HG02870 (cell line): Measurements from ENCODE around the gene SUZ12.
"Not testable (repeated sequence)": the region's sequence is repeated elsewhere in the genome, so short reads cannot be mapped to it uniquely, and the experiment has no call there.

ENCODE experiments used
- ATAC-seq: cut with Tn5 transposase; IDR thresholded peaks from one replicate; pipeline ENCODE4 v1.9.1; 2021; ENCODE audit warnings: mild to moderate bottlenecking, moderate library complexity; ENCODE audit not compliant: unreplicated experiment

SUZ12 gene

DNA sequence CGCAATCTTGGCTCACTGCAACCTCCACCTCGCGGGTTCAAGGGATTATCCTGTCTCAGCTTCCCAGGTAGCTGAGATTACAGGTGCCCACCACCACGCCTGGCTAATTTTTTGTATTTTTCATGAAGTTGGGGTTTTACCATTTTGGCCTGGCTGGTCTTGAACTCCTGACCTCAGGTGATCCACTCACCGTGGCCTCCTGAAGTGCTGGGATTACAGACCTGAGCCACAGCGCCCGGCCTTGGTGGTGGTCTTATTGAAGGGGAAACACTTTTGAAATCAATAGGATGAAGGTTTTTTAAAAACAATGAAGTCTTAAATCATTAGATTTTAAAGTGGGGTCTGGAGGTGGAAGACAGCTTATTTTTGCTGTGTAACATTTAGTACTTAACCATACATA lies 5.6 kb downstream of the SUZ12 start:
- ATAC-seq, result not testable (repeated sequence)

DNA sequence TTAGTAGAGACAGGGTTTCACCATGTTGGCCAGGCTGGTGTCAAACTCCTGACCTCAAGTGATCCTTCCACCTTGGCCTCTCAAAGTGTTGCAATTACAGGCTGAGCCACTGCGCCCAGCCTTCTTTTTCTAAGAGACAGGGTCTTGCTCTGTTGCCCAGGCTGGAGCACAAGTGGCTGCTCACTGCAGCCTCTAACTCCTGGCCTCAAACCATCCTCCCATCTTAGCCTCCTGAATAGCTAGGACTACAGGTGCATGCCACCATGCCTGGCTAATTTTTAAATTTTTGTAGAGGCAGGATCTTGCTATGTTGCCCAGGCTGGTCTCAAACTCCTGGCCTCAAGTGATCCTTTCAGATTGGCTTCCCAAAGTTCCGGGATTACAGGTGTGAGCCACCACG lies 15.1 kb downstream of the SUZ12 start:
- not testable (repeated sequence) for ATAC-seq

DNA sequence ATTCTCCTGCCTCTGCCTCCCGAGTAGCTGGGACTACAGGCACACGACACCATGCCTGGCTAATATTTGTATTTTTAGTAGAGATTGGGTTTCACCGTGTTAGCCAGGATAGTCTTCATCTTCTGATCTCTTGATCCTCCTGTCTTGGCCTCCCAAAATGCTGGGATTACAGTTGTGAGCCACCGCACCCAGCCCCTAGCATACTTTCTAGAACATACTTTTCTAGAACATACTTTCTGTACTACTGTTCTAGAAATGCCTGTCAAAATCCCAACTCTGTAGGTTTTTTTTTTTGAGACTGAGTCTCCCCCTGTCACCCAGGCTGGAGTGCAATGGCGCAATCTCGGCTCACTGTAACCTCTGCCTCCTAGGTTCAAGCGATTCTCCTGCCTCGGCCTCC lies 27.3 kb downstream of the SUZ12 start:
- not testable (repeated sequence) for ATAC-seq

GRCh38 chr17:31967648-31968047 lies 30.8 kb downstream of the SUZ12 start:
- no peak for ATAC-seq

- ATAC-seq, result not testable (repeated sequence)
Observed at GRCh38 chr17:31970416-31970815, 33.6 kb downstream of the SUZ12 start.

- not testable (repeated sequence) for ATAC-seq
Observed at GRCh38 chr17:31974269-31975071, 37.7 kb downstream of the SUZ12 start.

GRCh38 chr17:31975391-31975790 lies 38.6 kb downstream of the SUZ12 start:
- ATAC-seq, result not testable (repeated sequence)

GRCh38 chr17:31991821-31992220 lies 55.0 kb downstream of the SUZ12 start:
- not testable (repeated sequence) for ATAC-seq

DNA sequence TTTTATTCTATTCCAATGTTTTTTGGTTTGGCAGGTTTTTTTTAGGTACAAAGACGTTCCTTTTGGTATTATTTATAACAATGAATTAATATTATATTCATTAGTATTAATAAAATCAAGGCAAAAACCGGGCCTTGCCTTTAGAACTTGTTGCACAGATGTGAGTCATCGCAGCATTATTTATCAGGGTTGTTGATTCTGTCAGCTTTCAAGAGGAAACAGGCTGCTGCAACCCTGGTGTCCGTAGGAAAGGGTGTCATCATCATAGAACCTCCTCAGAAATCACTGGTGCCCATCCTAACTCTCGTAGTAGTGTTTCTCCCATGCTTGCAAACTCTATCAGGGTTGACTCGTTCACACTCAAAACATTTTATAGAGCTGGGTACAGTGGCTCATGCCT lies 60.2 kb downstream of the SUZ12 start:
- no peak for ATAC-seq

DNA sequence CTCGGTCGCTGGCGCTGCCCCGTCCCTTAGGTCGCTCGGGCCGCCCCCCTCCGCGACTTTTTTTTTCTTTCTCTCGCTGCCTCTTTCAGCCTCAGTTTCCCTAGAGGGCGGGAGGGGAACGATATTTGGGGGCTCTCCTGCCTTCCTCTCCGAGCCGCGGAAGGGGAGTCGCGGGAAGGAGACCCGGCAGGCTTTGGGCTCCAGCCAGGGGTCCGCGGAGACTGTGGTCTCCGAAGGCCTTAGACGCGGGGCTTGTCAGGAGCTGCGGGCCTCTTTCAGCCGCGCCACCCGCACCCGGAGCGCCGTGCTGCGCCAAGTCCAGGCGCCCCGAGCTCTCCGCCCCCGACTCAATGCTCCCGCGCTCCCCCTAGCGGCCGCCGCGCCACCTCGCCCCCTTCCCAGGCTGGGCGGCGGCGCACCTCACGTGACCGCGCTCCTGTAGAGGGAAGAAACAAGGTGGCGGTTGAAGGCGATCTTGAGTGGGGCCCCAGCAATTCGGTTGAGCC lies 70.2 kb downstream of the SUZ12 start, which contains the start of gene LRRC37B:
LRRC37B (plus strand) TSS at position 427 of the 506 bp plus-strand sequence. CDS start 14,010 bp downstream, outside the sequence.
- ATAC-seq, result peak; percentile 81

- ATAC-seq, result peak; percentile 38
Observed at GRCh38 chr17:32007463-32008298, 70.9 kb downstream of the SUZ12 start.

- no peak for ATAC-seq
Observed at GRCh38 chr17:32009262-32009542, 72.4 kb downstream of the SUZ12 start.

- no peak for ATAC-seq
Observed at GRCh38 chr17:32010114-32010513, 73.3 kb downstream of the SUZ12 start.

DNA sequence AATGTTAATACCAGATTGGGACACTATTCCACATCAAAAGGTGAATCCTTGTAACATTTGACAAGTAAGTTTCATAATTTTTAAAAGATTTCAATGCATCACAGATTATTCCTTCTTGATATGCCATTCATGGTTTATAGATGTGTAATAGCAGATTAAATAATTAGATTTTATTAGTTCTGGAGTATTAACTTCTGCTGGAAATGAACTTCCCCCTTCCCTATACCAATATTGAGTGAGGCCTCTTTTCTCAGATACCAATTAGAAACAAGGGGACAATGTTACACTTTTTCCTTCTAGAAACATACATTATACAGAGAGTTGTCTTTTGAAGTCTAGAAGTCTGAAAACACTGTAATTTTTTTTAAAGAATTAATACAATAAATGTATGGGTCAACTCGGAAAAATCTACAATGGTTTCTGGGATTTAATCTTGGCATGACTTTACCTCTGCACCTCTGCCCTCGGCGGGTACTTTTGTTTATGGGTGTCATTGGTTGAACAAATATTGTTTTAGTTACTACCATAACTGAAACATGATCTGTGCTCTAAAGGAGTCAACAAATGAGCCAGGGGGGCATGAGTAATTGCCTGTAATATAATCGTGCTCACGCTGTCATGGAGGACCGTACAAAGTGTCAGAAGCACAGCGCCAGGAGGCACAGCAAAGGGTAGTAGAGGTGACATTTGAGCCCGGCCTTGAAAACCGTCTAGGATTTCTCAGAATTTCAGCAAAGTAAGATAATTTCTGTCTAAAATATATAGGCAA lies 78.6 kb downstream of the SUZ12 start:
- no peak for ATAC-seq

DNA sequence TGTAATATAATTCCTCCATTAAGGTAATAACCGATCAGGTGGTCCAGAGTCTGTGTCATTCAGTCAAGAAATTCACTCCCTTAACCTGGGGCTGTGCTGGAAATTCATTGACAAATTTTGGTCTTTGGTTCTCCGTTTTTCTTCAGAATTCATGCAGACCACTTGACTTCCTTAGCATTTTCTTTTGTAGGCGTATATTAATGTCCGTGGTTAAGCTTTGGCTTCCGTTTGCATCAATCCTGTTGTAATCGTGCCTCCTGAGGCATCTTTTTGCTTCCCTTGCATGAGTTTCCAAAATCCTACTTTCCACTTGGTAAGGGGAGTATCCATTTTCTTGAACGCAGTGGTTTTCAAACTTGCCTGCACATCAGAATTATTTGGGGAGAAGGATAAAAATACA lies 79.4 kb downstream of the SUZ12 start:
- ATAC-seq, result no peak

DNA sequence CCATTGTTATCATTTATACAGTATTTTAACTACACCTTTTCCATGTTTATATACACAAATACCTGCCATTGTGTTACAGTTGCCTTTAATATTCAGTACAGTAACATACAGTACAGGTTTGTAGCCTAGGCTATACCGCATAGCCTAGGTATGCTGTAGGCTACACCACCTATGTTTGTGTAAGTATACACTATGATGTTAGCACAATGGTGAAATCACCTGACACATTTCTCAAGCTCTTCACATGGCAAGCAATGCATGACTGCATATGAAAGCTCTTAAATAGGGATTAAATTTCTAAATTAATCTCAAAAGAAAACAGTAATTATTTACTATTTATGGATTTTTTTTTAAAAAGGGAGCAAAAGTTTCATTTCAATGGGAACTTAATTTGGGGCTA lies 82.4 kb downstream of the SUZ12 start:
- no peak for ATAC-seq

- no peak for ATAC-seq
Observed at GRCh38 chr17:32020943-32021614, 84.3 kb downstream of the SUZ12 start.

GRCh38 chr17:32021615-32021955 lies 84.8 kb downstream of the SUZ12 start:
- ATAC-seq, result no peak

- not testable (repeated sequence) for ATAC-seq
Observed at GRCh38 chr17:32022554-32022953, 85.7 kb downstream of the SUZ12 start.

- ATAC-seq, result not testable (repeated sequence)
Observed at GRCh38 chr17:32027271-32027670, 90.5 kb downstream of the SUZ12 start.

- ATAC-seq, result no peak
Observed at GRCh38 chr17:32033223-32033622, 96.4 kb downstream of the SUZ12 start.
